Stimulated activated CD8-positive, alpha-beta memory T cell treated with anti-CD3 and anti-CD28 coated beads, Interleukin-15, amount 100 ng/mL, for 24 hours (primary cell): ENCODE results near the gene TKT.
A peak's percentile ranks its signal among the peaks of the same experiment; 100 is the strongest.
"Not testable (repeated sequence)": the region's sequence is repeated elsewhere in the genome, so short reads cannot be mapped to it uniquely, and the experiment has no call there.

ENCODE experiments used
- DNase-seq: peaks from one replicate; pipeline ENCODE4 v3.0.0-alpha.2; 2020; ENCODE audit warnings: low read depth

Gene TKT

DNA sequence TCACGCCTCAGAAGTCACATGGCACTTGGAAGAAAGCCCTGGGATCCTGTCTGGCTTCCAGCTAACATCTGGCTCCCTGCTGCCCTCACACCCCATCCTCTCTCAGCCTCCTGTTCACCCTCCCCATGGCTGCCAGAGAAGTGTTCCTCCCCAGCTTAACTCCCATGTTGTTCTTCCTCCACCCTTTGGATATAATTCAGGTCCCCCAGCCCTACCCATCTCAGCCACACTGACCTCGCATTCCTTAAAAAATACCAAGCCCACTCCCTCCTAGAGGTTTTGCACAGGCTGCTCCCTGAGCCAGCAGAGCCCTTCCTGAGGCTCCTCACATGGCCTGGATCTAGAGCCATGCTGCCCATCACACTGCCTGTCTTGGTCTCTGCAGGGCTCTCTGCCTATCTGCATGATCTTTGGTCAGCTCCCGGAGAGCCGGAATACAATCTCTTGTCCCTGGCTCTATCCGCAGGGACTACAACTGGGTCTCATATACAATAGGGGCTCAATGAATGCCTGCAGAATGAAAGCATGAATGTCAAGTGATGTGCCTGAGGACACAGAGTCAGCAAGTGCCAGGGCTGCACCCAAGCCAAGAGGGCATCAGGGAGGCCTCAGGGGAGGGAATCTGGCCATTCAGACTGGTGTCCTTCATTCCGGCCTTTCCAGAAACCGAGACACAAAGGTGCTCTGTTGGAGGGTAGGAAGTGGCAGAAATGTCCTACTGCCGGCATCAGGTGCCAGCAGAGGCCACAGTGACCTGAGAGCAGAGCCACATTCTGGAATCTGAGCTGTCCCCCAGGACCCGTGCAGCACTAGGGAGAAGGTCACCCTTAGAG is 3.8 kb upstream of the TKT start:
- DNase-seq: no peak

DNA sequence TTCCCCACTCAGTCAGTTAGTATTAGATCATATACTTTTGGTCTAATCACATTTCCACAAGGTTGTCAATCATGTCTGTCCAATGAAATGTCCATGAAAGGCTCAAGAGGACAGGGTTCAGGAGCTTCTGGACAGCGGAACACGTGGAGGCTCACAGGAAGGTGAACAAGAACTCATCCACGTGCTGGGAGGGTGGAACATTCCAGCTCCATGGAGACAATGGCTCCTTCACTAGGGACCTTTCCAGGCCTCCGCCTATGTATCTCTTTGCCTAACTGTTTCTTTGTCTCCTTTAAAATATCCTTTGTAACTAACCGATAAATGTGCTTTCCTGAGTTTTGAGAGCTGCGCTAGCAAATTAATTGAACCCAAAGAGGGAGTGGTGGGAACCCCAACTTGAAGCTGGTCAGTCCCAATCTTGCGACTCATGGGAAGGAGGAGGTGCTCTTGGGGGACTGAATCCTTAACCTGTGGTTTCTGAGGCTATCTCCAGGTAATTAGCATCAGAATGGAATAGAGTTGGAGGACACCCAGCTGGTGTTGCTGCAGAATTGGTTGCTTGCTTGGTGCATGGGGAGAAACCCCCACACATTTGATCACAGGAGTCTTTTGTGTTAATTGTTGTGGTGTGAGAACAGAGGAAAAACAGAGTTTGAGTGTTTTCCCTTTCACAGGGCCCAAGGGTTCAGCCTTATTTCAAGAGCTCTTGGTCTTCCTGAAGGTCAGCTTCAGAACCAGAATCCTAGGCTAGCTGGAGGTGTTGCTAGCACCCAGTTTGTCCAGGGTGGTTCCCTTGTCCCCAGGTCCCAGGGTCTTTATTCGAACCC is 3.0 kb upstream of the TKT start:
- no peak for DNase-seq

GRCh38 chr3:53257465-53257864 is 1.6 kb upstream of the TKT start:
- DNase-seq: no peak

GRCh38 chr3:53256704-53257055 is 858 bp upstream of the TKT start:
- DNase-seq: no peak

GRCh38 chr3:53255423-53255774 is 423 bp downstream of the TKT start:
- peak; percentile 14 for DNase-seq

- peak; percentile 10 for DNase-seq
Measured at GRCh38 chr3:53254509-53255422, 1.1 kb downstream of the TKT start.

DNA sequence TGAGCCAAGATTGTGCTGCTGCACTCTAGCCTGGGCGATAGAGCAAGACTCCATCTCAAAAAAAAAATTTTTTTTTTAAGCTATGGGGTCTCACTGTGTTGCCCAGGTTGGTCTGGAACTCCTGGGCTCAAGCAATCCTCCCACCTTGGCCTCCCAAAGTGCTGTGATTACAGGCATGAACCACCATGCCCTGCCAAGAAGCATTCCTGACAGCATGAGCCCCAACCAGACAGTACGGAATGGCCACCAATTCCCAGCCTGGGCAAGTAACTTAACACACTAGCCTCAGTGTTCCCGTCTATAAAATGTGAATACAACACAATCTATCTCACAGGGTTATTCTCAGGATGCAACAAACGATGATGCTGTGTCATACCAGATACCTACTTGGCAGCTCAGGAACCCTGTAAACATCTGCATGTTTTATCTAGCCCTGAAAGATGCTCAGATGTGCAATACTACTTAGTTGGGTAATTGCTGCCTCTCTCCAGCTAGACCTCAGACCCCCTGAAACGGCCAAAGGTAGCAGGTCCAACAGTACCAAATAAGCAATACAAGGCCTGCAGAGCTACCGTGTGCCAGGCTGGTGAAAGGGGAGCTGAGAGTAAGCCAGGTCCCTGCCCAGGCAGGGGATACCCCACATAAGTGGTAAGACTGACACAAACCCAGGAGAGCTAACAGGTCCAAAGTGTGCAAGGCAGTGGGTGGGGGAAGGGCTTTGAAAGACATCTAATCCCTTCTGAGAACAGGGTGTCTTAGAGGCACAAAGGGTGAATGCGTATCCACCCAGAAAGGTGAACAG is 1.9 kb downstream of the TKT start:
- no peak for DNase-seq

- DNase-seq: not testable (repeated sequence)
Measured at GRCh38 chr3:53252947-53253322, 2.9 kb downstream of the TKT start.

DNA sequence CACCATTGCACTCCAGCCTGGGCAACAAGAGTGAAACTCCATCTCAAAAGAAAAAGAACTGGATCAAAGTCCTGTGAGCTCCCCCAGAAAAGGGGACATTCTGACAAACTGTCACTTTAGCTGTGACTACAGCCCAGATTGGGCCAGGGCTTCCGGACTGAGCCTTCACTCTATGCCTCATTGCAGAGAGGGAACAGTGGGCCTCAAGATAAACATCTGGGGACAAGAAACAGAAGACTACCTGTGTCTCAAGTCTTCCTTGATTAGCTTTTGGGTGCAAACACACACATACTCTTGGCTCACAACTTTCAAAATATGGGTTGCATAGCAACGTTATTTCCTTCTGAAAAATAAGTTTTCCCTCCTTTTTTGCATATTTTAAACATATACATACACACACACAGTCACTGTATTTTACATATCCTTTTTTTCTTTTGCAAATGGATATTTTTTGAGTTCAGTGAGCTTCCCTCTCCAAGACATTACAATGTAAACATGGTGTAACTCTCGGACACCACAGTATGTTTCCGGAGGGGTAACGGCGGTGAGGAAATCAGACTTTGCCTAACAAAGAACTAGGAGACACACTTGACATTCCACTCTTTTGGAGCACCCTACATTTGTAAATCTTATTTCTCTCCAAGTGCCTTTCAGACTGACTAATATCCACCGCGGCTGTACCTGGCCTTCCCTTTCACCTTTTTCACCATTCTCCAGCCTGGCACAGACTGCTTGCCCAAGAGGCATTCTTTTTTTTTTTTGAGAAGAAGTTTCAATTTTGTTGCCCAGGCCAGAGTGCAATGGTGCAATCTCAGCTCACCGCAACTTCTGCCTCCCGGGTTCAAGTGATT is 3.5 kb downstream of the TKT start:
- DNase-seq: no peak

DNA sequence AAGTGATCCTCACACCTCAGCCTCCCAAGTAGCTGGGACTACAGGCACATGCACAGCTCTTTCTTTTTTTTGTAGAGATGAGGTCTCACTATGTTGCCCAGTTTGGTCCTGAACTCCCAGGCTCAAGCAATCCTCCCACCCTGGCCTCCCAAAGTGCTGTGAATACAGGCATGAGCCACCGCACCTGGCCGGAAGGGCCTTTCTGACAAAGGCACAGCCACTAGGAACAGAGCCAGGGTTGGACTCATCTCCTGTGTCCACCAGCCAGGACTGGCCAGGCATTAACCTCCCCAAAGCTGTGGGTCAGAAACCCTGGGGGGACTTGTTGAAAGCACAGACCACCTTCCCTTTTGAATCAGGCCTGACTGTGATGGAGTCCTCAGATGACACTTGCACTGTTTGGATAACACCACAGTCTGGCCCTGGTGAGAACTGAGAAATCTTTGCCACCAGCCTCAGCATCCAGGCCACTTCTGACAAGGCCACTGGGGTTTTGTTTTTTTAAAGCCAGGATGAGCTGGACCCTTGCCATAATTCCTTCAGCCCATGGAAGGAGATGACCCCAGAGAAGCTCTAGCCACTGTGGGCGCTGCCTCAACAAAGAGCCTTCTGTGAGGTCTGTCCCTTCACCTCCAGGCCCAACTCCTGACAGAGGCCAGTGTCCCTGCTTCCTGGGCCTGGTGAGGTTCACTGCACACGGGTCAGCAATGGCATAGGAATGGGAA is 4.8 kb downstream of the TKT start:
- no peak for DNase-seq

DNA sequence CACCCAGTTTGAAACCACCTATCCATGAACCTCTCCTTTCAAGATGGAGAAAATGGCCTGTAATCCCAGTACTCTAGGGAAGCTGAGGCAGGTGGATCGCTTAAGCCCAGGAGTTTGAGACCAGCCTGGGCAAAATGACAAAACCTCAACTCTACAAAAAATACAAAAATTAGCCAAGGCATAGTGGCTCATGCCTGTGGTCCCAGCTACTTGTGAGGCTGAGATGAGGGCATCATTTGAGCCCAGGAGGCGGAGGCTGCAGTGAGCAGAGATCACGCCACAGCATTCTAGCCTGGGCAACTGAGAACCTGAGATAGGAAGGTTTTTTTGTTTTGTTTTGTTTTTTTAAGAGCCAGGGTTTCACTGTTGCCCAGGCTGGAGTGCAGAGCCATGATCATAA is 5.4 kb downstream of the TKT start:
- no peak for DNase-seq

DNA sequence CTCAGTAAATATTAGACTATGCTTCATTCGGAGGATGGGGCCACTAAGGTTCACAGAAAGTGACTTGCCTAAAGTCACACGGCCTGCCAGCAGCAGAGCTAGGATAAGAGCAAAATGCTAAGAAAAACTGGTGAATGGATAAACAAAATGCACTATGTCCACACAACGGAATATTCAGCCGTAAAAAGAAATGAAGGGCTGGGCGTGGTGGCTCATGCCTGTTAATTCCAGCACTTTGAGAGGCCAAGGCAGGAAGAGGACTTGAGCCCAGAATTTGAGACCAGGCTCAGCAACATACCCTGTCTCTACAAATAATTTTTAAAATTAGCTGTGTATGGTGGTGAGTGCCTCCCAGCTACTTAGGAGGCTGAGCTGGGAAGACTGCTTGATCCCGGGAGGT is 7.7 kb downstream of the TKT start:
- DNase-seq: no peak

GRCh38 chr3:53247619-53248018 is 8.2 kb downstream of the TKT start:
- DNase-seq: no peak

DNA sequence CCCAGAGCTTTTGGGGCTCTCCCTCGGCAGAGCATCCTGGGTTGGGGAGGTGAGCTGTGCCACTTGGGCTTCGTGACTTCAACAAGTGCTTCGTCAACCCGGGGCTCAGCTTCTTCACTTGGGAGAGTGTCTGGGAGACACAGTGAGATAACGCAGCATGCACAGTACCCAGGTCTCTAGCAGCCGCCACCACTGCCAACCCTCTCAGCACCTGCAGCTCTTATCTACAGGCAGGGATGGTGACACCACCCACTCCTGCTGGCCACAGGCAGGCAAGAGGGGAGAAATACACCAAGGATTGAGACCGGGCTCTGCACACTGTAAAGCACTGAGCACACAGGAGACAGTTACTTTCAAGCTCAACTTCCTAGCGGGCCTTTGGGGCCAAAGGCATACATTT is 11.6 kb downstream of the TKT start:
- no peak for DNase-seq

DNA sequence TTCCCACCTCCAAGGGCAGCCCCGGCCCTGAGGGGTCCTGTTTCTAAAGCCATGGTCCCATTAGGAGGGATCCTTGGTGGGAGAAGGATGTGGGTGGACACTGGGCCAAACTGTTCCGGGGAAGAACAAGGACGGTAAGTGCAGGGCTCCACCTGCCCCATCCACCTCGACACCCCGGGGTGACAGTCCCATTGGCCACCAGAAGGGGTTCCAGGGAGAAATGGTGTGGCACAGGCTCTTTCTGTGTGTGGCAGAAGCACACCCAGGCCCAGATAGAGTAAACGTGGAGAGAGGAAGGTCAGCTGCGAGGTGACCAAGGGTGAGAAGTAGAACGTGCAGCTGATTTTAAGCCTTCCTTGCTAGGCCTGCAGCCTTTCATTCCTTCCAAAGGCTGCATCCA is 12.0 kb downstream of the TKT start:
- DNase-seq: no peak

- DNase-seq: no peak
Measured at GRCh38 chr3:53243165-53243564, 12.7 kb downstream of the TKT start.

DNA sequence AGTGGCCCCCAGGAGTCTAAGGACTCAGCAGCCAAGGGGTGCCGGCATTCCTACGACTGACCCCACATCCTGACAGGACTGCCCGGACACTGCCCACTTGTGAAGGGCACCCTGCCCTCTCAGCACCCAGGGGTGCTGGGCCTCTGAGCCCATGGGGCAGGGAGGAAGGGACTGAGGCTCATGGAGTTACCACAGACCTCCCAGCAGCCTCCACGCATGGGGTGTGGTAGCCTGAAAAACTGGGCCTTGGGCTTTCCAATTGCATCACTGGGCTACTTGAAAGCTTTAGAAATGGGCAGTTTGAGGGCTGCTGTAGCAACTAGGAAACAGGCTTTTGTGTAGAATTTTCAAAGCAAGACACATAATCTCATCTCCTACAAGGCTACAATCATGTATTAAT is 13.2 kb downstream of the TKT start:
- DNase-seq: no peak

DNA sequence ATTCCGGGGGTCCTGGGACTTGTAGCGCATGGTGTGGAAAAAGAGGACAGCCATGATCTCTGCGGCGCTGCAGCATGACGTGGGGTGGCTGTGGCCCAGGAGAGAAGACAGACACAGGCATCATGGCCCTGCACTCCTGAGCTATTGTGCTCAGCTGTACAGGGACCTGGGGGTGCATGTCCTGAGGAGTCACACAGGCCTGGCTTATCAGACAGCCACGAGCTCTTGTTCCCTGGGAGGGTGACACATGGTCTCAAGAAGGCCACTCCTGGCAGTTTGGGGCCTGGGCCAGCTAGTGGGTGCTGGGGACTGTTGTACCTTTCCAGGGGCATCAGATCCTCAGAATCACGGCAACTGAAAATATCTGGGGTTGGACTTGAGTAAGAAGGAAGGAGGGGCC is 13.7 kb downstream of the TKT start:
- DNase-seq: no peak

- no peak for DNase-seq
Measured at GRCh38 chr3:53240989-53241972, 14.5 kb downstream of the TKT start.
